Measurements from ENCODE around the gene SENP3.
"Not testable (repeated sequence)": the region's sequence is repeated elsewhere in the genome, so short reads cannot be mapped to it uniquely, and the experiment has no call there.

The SENP3 gene

GRCh38 chr17:7597561-7597960 is 35.8 kb downstream of the SENP3 start:
- not testable (repeated sequence) for DNase-seq (ENCODE audit: low read depth)

- DNase-seq (ENCODE audit: low read depth): no peak
Measured at GRCh38 chr17:7606280-7606679, 44.6 kb downstream of the SENP3 start.

- DNase-seq (ENCODE audit: low read depth): no peak
Measured at GRCh38 chr17:7610641-7611040, 48.9 kb downstream of the SENP3 start.

- no peak for DNase-seq (ENCODE audit: low read depth)
Measured at GRCh38 chr17:7611635-7612293, 50.0 kb downstream of the SENP3 start.

- DNase-seq (ENCODE audit: low read depth): no peak
Measured at GRCh38 chr17:7612294-7612640, 50.5 kb downstream of the SENP3 start.

GRCh38 chr17:7613769-7614424 is 52.2 kb downstream of the SENP3 start:
- no peak for DNase-seq (ENCODE audit: low read depth)

GRCh38 chr17:7614425-7615264 is 52.9 kb downstream of the SENP3 start, which contains the start of gene FXR2:
TSS of gene FXR2 (minus strand) at chr17:7614897. CDS start at chr17:7614532, 365 bp downstream.
- DNase-seq (ENCODE audit: low read depth): peak; percentile 98

GRCh38 chr17:7615265-7615747 is 53.6 kb downstream of the SENP3 start:
- no peak for DNase-seq (ENCODE audit: low read depth)

GRCh38 chr17:7618608-7619007 is 56.9 kb downstream of the SENP3 start:
- DNase-seq (ENCODE audit: low read depth): no peak

- no peak for DNase-seq (ENCODE audit: low read depth)
Measured at GRCh38 chr17:7620835-7621234, 59.1 kb downstream of the SENP3 start.

Data from stimulated activated CD8-positive, alpha-beta memory T cell treated with anti-CD3 and anti-CD28 coated beads, Interleukin-7, amount 100 ng/mL, for 24 hours (primary cell).